Transverse colon (tissue), 4 donors: ENCODE data around the gene MED8. TPM values are rescaled to one million over a fixed set of nuclear protein-coding genes. Genes with fewer than 3 reads are reported as not detected.

Source experiments
- DNase-seq: peaks from one replicate; pipeline ENCODE4 v3.0.0-alpha.2; 2019
- H3K27ac ChIP-seq, 4 donors: fragments of 200-600 bp; sonication (generic); 2 replicates each; pipeline ENCODE4 v1.5.1; 2016 to 2018; ENCODE audit warnings: inconsistent platforms in 4 of 4
- H3K27me3 ChIP-seq: fragments of 200-600 bp; sonication (generic); 2 replicates; pipeline ENCODE4 v1.5.1; 2017; ENCODE audit warnings: inconsistent platforms
- H3K36me3 ChIP-seq, 4 donors: fragments of 200-600 bp; sonication (generic); 2 replicates each; pipeline ENCODE4 v1.5.1; 2017 to 2019; ENCODE audit warnings: inconsistent platforms in 4 of 4
- H3K4me1 ChIP-seq, 4 donors: fragments of 200-600 bp; sonication (generic); 2 replicates each; pipeline ENCODE4 v1.5.1; 2017 to 2020; ENCODE audit warnings: inconsistent platforms in 4 of 4
- H3K4me3 ChIP-seq, 4 donors: fragments of 200-600 bp; sonication (generic); 1 replicate in 1 of 4; 2 replicates in 3 of 4; pipeline versions ENCODE4 v1.5.1 to v1.6.1; 2017 to 2019; ENCODE audit warnings: inconsistent platforms in 4 of 4
- H3K9me3 ChIP-seq, 2 donors: fragments of 200-600 bp; sonication (generic); 2 replicates each; pipeline ENCODE4 v1.5.1; 2017 to 2019; ENCODE audit warnings: inconsistent platforms in 2 of 2
- CTCF ChIP-seq, 5 experiments: fragments of 200-600 bp in 3 of 5; fragments of 450-650 bp in 2 of 5; sonication (generic) in 3 of 5; IDR thresholded peaks; 1 replicate in 2 of 5; 2 replicates in 3 of 5; pipeline ENCODE4 v1.5.1; 2016 to 2017; ENCODE audit warnings: antibody characterized with exemption in 5 of 5, inconsistent platforms in 3 of 5, mild to moderate bottlenecking in 2 of 5, moderate library complexity in 1 of 5
- EP300 ChIP-seq: sonication (generic); formaldehyde crosslinking; IDR thresholded peaks from one replicate; pipeline ENCODE4 v1.6.1; 2017; ENCODE audit warnings: antibody characterized with exemption, low read depth
- POLR2A ChIP-seq: fragments of 450-650 bp; IDR thresholded peaks from one replicate; pipeline ENCODE4 v1.6.1; 2016; ENCODE audit warnings: antibody characterized with exemption, mild to moderate bottlenecking, moderate library complexity
- POLR2AphosphoS5 ChIP-seq, 3 donors: sonication (generic); formaldehyde crosslinking; IDR thresholded peaks; one replicate each; pipeline ENCODE4 v1.6.1; 2016; ENCODE audit warnings: antibody characterized with exemption in 3 of 3
- WGBS, 2 donors: methylation state at CpG; one replicate each; pipeline ENCODE4 v1.1.5; 2018; ENCODE audit warnings: low coverage in 1 of 2; 5-methylcytosine and 5-hydroxymethylcytosine counted together
- in situ Hi-C, 4 donors: fragments of 200-750 bp; cut with MboI; loops; one replicate each; pipeline versions ENCODE4 v1.15.0 to v1.15.1; 2017; ENCODE audit warnings: low sequenced_read_pairs in 3 of 4, low pct_ligation_motif_present in 1 of 4, low pct_unique_long_range_greater_than_20kb in 1 of 4
- intact Hi-C: fragments of 100-400 bp; cut with DNase I; formaldehyde crosslinking; loops from one replicate; pipeline ENCODE4 v1.15.1; 2023; ENCODE audit warnings: low total_unique reads
- total RNA-seq, 4 donors: library from RNA; depleted of rRNA; stranded (reverse); fragments of >200 nt; gene quantifications; one replicate each; pipeline ENCODE4 v1.1.0, GENCODE V29; 2016

The MED8 gene
- total RNA-seq, 4 donors from 2014 or later: 12.7 to 41.9 (median 25.0) TPM

DNA sequence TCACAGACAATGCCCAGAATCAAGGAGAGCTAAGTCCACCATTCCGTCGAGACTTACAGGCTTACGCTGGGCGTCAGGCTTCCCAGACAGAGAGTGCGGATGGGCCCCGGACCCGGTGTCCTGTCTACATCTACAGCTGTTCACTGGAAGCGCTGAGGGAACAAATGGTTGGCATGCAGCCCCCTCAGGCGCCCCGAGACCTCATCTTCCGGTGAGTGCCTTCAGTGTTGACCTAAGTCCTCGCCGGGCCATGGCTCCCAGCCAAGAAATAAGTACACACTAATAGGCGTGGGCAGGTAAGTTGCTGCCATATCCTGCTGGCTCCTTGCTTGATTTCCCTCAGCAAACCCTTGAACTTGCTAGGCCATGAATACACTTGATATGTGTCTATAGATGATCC is 37.9 kb upstream of the MED8 start:
- H3K9me3 ChIP-seq: no peaks in the 10 kb centered on the region
- no peak overlapping the region for H3K4me3 ChIP-seq
- no peak for TF ChIP-seq POLR2A
- TF ChIP-seq EP300: no peak
- no peak for TF ChIP-seq CTCF (IDR thresholded peaks at IDR 0.05)
- TF ChIP-seq POLR2AphosphoS5 (IDR thresholded peaks at IDR 0.05): no peak
- H3K4me1 ChIP-seq: no peaks in the 10 kb centered on the region
- H3K27ac ChIP-seq: no peak overlapping the region
- in situ Hi-C loops (loop anchor here in 1 of 4 donors (25.0 kb wide), 1 partner anchor 210 kb away; no protein-coding TSS in a partner anchor), intact Hi-C loops (no loop called here)
- H3K36me3 ChIP-seq: peaks cover 0 to 75% (median 42%) of the 10 kb centered on the region in 4 donors
- DNase-seq: no peak
- WGBS, 2 donors: 80% methylated on average over 14 of the region's 14 CpGs; no CpG with 5 or more reads in 1 of the 2 donors
- H3K27me3 ChIP-seq: no peaks in the 10 kb centered on the region

DNA sequence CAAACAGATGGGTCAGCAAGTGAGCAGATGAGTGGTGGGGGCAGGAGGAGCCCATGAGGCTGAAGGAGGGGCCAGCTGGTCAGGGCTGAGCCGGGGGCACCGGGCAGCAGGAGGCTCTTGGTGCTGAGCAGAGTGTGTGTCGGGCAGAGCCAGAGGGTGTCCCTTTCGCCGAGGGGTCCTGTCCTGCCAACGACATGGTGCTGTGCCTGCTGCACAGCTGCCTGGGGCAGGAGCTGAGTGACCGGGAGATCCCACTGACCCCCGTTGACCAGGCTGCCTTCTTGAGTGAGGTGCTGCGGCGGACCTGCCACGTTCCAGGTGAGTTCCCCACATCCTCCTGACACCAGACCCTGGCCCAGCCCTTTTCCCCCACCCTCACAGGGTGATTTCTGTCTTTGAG is 36.6 kb upstream of the MED8 start:
- no peak overlapping the region for H3K4me3 ChIP-seq
- 83 to 92% methylated on average over 4 to 10 of the region's 11 CpGs for WGBS, 2 donors
- no peak overlapping the region for H3K27ac ChIP-seq
- intact Hi-C loops (no loop called here), in situ Hi-C loops (loop anchor here in 1 of 4 donors (25.0 kb wide), 1 partner anchor 211 kb away; no protein-coding TSS in a partner anchor)
- no peak for DNase-seq
- H3K27me3 ChIP-seq: no peaks in the 10 kb centered on the region
- no peaks in the 10 kb centered on the region for H3K4me1 ChIP-seq
- no peak for TF ChIP-seq EP300
- no peak for TF ChIP-seq POLR2AphosphoS5 (IDR thresholded peaks at IDR 0.05)
- TF ChIP-seq CTCF (IDR thresholded peaks at IDR 0.05): no peak
- no peak for TF ChIP-seq POLR2A
- peaks cover 0 to 73% (median 37%) of the 10 kb centered on the region in 4 donors for H3K36me3 ChIP-seq
- no peaks in the 10 kb centered on the region for H3K9me3 ChIP-seq

DNA sequence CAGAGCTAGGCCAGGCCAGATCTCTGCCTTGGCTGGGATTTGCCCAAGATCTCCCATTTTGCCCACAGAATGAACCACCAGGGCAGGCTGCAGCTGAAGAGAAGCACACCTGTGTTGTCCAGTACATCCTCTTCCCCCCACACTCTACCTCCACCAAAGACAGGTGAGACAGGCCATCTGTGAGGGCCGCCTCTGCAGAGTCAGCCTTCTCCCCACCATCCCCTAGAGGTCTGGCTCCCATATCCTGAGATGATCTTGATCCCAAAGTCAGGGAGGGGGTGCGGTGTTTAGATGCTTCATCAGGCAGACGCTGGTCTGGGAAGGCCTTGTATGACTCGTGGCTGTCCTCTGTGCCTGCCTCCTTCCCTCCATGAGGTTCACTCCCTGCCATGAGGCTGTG is 35.4 kb upstream of the MED8 start:
- 90% methylated on average over 4 of the region's 4 CpGs; no CpG with 5 or more reads in 1 of the 2 donors for WGBS, 2 donors
- TF ChIP-seq POLR2A: no peak
- no peak for TF ChIP-seq EP300
- no peak for TF ChIP-seq POLR2AphosphoS5 (IDR thresholded peaks at IDR 0.05)
- TF ChIP-seq CTCF (IDR thresholded peaks at IDR 0.05): no peak
- Histone ChIP-seq H3K9me3 (no peaks in the 10 kb centered on the region), H3K4me1 (no peaks in the 10 kb centered on the region), H3K36me3 (peaks cover 0 to 73% (median 36%) of the 10 kb centered on the region in 4 donors), H3K27ac (no peak overlapping the region), H3K4me3 (no peak overlapping the region), H3K27me3 (no peaks in the 10 kb centered on the region)
- DNase-seq: no peak
- intact Hi-C loops (no loop called here), in situ Hi-C loops (loop anchor here in 1 of 4 donors (25.0 kb wide), 1 partner anchor 212 kb away; no protein-coding TSS in a partner anchor)

DNA sequence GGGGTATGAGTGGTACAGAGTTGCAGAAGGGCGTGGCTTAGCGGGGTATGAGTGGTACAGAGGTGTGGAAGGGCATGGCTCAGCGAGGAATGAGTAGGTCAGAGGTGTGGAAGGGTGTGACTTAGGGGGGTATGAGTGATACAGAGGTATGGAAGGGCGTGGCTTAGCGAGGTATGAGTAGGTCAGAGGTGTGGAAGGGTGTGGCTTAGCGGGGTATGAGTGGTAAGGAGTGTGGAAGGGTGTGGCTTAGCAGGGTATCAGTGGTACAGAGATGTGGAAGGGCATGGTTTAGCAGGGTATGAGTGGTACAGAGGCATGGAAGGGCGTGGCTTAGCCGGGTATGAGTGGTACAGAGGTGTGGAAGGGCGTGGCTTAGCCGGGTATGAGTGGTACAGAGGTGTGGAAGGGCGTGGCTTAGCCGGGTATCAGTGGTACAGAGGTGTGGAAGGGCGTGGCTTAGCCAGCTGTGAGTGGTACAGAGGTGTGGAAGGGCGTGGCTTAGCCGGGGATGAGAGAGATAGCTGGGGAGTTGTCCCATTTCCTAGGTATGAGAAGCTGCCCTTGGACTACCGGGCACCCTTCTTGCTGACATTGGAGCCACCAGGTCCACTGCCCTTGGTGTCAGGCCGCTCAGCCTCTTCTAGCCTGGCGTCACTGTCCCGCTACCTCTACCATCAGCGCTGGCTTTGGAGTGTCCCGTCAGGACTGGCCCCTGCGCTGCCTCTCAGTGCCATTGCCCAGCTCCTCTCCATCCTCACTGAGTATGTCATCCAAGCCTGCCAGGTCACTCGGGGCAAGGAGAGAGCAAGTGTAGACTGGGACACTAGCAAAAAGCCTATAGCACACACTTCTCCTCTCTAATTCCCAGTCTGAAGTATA is 34.3 kb upstream of the MED8 start:
- WGBS, 2 donors: 64 to 78% methylated on average over 12 to 23 of the region's 23 CpGs
- H3K4me3 ChIP-seq: no peak overlapping the region
- no peaks in the 10 kb centered on the region for H3K9me3 ChIP-seq
- H3K27me3 ChIP-seq: no peaks in the 10 kb centered on the region
- no peaks in the 10 kb centered on the region for H3K4me1 ChIP-seq
- no peak for TF ChIP-seq POLR2A
- no peak for TF ChIP-seq EP300
- no peak for TF ChIP-seq CTCF (IDR thresholded peaks at IDR 0.05)
- no peak for TF ChIP-seq POLR2AphosphoS5 (IDR thresholded peaks at IDR 0.05)
- in situ Hi-C loops: no loop called here
- intact Hi-C loops: no loop called here
- DNase-seq: peak; percentile 46
- H3K27ac ChIP-seq: peak overlapping the region in 2 of 4 donors; percentile 4 to 33
- H3K36me3 ChIP-seq: peaks cover 0 to 72% (median 35%) of the 10 kb centered on the region in 4 donors
